ENCODE measurements around the gene STARD10.

Gene STARD10

DNA sequence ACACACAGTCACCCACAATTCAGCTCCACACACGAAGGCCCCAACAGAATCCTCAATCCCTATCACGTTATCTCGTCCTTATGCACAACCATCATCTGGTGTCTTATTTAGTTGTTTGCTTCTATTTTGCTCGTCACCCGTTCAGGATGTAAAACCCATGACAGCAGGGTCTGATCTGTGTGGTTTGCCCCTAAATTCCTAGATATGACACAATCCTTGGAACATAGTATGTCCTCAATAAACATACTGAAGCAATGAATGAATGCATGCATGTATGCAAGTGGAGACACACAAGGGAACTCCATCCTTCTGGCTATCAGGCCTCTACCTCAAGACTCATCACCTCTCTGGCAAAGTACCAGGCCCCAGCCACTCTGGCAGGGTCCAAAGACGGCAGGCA is 20.2 kb downstream of the STARD10 start:
- in situ Hi-C loops (cut with MboI; ENCODE audit: low pct_unique_long_range_greater_than_20kb, low sequenced_read_pairs), result no loop called here
- no peak for DNase-seq

GRCh38 chr11:72773291-72773690 is 20.6 kb downstream of the STARD10 start:
- in situ Hi-C loops (cut with MboI; ENCODE audit: low pct_unique_long_range_greater_than_20kb, low sequenced_read_pairs), result no loop called here

DNA sequence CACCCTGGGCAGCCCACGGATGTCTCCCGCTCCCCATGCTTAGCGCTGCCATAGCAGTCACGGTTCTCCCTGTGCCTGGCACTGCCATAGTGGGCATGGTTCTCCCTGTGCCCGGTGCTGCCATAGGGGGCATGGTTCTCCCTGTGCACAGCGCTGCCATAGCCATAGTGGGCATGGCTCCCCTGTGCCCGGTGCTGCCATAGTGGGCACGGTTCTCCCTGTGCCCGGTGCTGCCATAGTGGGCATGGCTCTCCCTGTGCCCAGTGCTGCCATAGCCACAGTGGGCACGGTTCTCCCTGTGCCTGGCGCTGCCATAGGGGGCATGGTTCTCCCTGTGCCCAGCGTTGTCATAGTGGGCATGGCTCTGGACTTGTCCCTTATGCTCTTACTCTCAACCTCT is 21.8 kb downstream of the STARD10 start:
- in situ Hi-C loops (cut with MboI; ENCODE audit: low pct_unique_long_range_greater_than_20kb, low sequenced_read_pairs), result no loop called here
- DNase-seq, result no peak

More at GRCh38 chr11:72773291-72773690, 20.6 kb downstream of the STARD10 start:
- no peak for DNase-seq

GRCh38 chr11:72771507-72771906 is 22.3 kb downstream of the STARD10 start:
- no peak for DNase-seq
- in situ Hi-C loops (cut with MboI; ENCODE audit: low pct_unique_long_range_greater_than_20kb, low sequenced_read_pairs), result no loop called here

DNA sequence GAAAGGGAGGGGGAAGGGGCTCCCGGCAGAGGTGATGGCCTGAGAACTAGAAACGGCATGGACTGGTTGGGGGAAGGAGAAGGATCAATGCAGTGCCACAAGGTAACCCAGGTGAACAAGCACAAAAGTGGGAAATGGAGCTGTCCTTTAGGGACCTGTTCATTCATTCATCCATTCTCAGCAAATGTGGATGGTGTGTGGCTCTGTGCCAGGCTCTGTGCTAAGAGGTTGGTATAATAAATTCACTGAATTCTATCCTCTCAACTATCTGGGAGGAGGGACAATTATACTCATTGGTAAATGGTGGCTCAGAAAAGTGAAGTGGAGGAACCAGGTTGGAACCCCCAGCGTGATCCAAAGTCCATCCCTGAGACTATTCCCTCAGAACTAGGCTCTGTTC is 23.0 kb downstream of the STARD10 start:
- in situ Hi-C loops (cut with MboI; ENCODE audit: low pct_unique_long_range_greater_than_20kb, low sequenced_read_pairs), result no loop called here
- no peak for DNase-seq

DNA sequence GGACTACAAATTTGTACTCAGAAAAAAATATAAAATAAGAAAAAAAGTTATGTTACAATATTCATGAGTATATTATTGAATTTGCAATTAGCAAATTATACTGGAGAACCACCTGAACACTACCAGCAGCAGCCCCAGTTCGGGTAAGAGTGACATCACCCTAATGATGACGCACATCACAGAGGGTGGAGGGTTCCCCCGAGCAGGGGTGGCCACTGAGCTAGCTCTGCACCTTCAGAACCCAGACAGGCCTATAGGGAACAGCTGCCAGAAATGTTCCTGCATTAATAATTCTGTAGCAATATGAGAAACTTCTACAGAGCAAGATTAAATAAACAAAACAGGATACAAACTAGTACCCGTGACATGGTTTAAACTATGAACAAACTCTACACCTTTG is 24.2 kb downstream of the STARD10 start:
- DNase-seq, result no peak
- in situ Hi-C loops (cut with MboI; ENCODE audit: low pct_unique_long_range_greater_than_20kb, low sequenced_read_pairs), result no loop called here

- in situ Hi-C loops (cut with MboI; ENCODE audit: low pct_unique_long_range_greater_than_20kb, low sequenced_read_pairs), result no loop called here
- no peak for DNase-seq
Measured at GRCh38 chr11:72768581-72768980, 25.3 kb downstream of the STARD10 start.

- no peak for DNase-seq
- in situ Hi-C loops (cut with MboI; ENCODE audit: low pct_unique_long_range_greater_than_20kb, low sequenced_read_pairs), result no loop called here
Measured at GRCh38 chr11:72767203-72768062, 26.4 kb downstream of the STARD10 start.

DNA sequence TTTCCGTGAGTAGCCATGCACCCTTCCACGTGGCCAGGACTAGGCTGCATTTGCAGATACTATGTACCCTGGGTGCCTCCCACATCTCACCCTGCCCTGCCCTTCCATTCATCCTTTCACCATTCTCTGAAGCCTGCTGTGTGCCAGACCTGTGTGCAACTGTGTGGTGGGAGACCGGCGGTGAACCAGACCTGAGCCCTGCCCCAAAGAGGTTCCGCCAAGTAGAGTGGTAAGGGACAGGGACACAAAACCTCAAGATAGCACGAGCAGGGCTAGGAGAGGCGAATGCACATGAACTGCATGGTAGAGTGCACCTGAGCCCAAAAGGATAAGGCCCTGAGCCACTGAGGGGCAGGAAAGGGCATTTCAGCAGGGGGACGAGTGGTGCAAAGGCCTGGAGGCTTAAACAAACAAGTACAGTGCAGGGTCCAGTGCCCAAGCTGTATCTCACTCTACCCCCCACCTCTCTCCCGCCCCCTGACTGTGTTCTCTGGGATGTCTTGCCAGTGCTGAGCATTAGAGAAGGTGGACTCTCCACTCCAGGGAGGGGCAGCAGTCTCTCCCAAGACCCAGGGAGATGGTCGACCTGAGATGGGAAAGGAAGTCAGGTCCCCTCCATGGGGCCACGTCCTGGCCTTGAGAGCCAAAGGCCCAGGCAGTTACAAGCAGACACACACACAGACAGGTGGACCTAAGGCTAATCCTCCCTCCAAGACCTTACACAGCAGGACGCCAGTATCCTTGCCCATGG is 27.5 kb downstream of the STARD10 start:
- no peak for DNase-seq
- in situ Hi-C loops (cut with MboI; ENCODE audit: low pct_unique_long_range_greater_than_20kb, low sequenced_read_pairs), result no loop called here

DNA sequence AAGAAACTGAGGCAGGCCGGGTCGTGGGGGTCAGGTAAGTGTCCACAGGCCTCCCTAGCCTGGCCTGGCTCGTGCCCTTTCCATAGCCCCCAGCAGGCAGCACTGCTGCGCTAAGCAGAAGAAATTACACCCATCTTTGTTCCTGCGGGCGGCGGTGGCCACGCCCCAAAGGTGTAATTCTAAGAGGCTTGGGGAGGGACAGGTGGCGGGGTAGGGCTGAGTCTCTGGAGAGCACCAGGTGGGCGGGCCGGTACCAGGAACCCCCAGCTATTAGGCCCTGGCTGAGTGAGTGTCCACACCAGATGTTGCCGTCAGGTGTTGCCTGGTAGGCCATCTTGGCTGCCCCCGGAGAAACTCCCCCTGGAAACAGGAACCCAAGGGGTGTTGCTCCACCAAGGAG is 29.3 kb downstream of the STARD10 start:
- DNase-seq, result no peak
- in situ Hi-C loops (cut with MboI; ENCODE audit: low pct_unique_long_range_greater_than_20kb, low sequenced_read_pairs), result no loop called here

DNA sequence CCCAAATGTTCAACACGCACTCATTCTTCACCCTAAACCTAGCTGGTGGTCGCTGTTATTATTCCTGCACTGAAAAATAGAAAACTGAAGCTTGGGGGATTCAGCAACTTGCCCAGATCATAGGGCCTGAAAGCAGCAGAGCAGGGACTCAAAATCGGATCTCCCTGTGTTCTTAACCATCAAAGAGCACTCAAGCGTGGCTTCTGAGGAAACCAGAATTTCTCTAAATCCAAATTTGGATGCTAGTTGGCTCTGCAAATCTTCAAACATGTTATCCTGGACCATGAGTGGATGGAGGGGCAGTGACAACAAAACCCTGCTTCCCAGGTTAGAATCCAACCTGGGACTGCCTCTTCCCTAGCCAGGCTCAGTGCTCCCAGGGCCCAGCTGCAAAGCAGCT is 30.0 kb downstream of the STARD10 start:
- DNase-seq, result no peak
- in situ Hi-C loops (cut with MboI; ENCODE audit: low pct_unique_long_range_greater_than_20kb, low sequenced_read_pairs), result no loop called here

- in situ Hi-C loops (cut with MboI; ENCODE audit: low pct_unique_long_range_greater_than_20kb, low sequenced_read_pairs), result no loop called here
- DNase-seq, result no peak
Measured at GRCh38 chr11:72762641-72763304, 31.1 kb downstream of the STARD10 start.

GRCh38 chr11:72760539-72761405 is 33.1 kb downstream of the STARD10 start:
- in situ Hi-C loops (cut with MboI; ENCODE audit: low pct_unique_long_range_greater_than_20kb, low sequenced_read_pairs), result no loop called here
- DNase-seq, result no peak

GRCh38 chr11:72759468-72759985 is 34.3 kb downstream of the STARD10 start:
- DNase-seq, result no peak
- in situ Hi-C loops (cut with MboI; ENCODE audit: low pct_unique_long_range_greater_than_20kb, low sequenced_read_pairs), result no loop called here

DNA sequence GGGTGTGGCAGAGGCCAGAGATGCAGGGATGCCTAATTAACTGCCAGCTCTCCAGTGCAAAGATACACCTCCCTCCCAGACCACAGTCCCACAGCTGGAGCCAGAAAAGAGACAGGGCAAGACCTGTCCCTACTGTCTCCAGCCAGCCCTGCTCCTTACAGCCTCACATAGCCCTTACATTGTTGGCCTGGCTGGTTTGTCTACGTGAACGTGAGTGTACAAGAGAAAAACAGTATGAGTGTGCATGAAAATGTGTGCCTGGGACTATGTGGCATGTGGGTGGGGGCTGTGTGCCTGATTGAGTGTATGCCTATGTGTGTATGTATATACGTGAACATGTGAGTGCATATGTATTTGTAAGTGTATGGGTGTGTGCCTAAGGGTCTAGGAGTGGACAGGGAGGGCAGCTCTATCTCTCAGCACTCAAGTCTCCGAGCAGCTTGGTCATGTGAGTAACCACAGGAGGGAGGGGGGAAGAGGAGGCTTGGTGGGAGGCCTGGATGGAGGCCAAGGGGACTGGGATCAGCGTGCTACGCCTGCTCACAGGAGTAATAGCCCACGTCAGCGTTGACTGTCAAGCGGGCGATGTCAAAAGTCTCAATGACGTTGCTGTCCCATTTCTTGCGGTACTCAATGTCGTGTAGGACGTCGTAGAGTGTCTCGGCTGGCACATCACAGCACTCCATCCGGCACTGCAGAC is 35.0 kb downstream of the STARD10 start:
- DNase-seq, result no peak
- in situ Hi-C loops (cut with MboI; ENCODE audit: low pct_unique_long_range_greater_than_20kb, low sequenced_read_pairs), result no loop called here

DNA sequence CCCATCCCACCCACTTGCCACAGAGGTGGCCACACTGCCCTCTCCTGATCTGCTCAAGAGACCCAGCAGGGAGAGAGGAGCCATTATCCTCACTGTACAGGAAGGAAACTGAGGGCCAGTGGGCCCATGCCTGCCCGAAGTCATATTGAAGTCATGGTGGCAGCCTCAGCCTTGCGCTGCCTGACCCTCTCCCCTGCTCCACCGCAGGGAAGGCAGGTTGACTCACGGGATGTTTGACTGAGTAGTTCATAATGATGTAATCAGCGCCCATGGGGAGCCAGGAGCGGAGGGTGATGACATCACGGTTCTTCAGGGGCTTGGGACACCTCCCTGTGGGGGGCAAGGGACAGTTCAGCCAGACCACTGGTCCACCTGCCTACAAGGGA is 35.5 kb downstream of the STARD10 start:
- in situ Hi-C loops (cut with MboI; ENCODE audit: low pct_unique_long_range_greater_than_20kb, low sequenced_read_pairs), result no loop called here
- no peak for DNase-seq

GRCh38 chr11:72755713-72756285 is 38.0 kb downstream of the STARD10 start:
- in situ Hi-C loops (cut with MboI; ENCODE audit: low pct_unique_long_range_greater_than_20kb, low sequenced_read_pairs), result no loop called here
- no peak for DNase-seq

DNA sequence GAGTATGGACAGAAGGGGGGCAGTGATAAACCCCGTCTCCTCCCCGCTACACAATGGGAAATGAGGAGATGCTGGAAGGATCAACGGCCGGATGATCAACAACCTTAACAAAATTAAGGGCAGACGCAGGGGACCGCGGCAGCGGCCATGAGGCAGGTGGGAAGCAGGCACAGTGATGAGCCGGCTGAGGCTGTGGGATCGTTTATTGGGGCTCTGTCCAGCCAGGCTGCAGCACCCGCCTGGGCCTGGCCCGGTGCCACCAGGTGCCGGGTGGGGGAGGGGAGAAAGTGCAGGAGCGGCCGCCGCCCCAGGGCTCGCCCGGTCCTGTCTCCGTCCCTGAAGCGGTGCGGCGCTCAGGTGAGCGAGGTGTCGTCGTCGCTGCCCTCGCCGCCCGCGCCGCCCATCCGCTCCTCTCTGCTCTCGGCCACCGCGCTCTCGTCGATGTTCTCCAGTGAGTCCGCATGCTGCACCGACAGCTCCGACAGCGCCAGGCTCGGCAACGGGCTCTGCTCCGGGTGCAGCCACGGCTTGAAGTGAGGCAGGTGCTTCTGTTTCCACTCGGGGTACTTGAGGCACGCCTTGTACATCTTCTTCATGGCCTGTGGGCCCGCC is 39.2 kb downstream of the STARD10 start:
- in situ Hi-C loops (cut with MboI; ENCODE audit: low pct_unique_long_range_greater_than_20kb, low sequenced_read_pairs), result no loop called here
- DNase-seq, result no peak
